Thyroid gland (tissue), 4 donors: Measurements from ENCODE around the gene PHPT1.
"Not testable (repeated sequence)": the region's sequence is repeated elsewhere in the genome, so short reads cannot be mapped to it uniquely, and the experiment has no call there.

Experiments used
- POLR2A ChIP-seq, 2 donors: fragments of 450-650 bp; IDR thresholded peaks; one replicate each; pipeline ENCODE4 v1.6.1; 2017; ENCODE audit warnings: antibody characterized with exemption in 2 of 2, mild to moderate bottlenecking in 2 of 2, moderate library complexity in 1 of 2
- TF ChIP-seq, protein P1 (sequence below), 6 experiments: fragments of 200-600 bp in 3 of 6; fragments of 450-650 bp in 3 of 6; sonication (generic) in 3 of 6; IDR thresholded peaks; one replicate each; pipeline ENCODE4 v1.5.1; 2016 to 2019; ENCODE audit warnings: antibody characterized with exemption in 6 of 6, mild to moderate bottlenecking in 2 of 6, inconsistent platforms in 1 of 6, moderate library complexity in 1 of 6

DNA sequence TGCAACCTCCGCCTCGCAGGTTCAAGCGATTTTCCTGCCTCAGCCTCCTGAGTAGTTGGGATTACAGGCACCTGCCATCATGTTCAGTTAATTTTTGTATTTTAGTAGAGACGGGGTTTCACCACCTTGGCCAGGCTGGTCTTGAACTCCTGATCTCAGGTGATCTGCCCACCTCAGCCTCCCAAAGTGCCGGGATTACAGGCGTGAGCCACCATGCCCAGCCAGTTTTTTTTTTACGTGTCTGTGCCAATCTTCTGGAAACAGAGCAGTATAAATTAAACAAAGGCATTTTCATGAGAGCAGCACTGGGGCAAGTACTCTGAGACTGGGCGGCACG is 33.7 kb downstream of the PHPT1 start:
- TF ChIP-seq POLR2A (IDR thresholded peaks at IDR 0.05), result not testable (repeated sequence)
- TF ChIP-seq, protein P1, sequence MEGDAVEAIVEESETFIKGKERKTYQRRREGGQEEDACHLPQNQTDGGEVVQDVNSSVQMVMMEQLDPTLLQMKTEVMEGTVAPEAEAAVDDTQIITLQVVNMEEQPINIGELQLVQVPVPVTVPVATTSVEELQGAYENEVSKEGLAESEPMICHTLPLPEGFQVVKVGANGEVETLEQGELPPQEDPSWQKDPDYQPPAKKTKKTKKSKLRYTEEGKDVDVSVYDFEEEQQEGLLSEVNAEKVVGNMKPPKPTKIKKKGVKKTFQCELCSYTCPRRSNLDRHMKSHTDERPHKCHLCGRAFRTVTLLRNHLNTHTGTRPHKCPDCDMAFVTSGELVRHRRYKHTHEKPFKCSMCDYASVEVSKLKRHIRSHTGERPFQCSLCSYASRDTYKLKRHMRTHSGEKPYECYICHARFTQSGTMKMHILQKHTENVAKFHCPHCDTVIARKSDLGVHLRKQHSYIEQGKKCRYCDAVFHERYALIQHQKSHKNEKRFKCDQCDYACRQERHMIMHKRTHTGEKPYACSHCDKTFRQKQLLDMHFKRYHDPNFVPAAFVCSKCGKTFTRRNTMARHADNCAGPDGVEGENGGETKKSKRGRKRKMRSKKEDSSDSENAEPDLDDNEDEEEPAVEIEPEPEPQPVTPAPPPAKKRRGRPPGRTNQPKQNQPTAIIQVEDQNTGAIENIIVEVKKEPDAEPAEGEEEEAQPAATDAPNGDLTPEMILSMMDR (IDR thresholded peaks at IDR 0.05), result not testable (repeated sequence)
